ENCODE data around the gene PRRC2B. TPM values are rescaled to one million over a fixed set of nuclear protein-coding genes. Genes with fewer than 3 reads are reported as not detected.

PRRC2B gene
- total and polyA plus RNA-seq, 2 of the 8 experiments (the other 6 are each of a cell fraction or from before 2014, with no cell fraction given) = 37.3 to 249 TPM

DNA sequence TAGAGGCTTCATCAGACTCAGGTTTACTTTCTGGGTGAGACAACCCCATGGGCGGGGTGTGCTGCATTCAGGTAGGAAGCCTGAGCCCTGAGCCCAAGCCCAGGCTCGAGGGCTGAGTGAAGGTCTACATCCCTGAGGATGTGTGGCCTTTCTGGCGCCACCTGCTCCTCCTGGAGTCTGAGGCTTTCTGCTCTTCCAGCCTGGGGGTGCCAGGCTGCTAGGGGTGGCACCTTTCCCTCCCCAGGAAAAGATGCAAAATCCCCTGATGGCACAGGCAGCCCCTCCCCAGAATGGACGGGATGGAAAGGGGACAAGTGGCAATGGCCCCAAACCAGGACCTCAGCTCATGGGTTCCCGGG lies 44.4 kb upstream of the PRRC2B start (continued):
- no peak for TF ChIP-seq ZNF274 (IDR thresholded peaks at IDR 0.05; ENCODE audit: borderline replicate concordance, extremely low read depth, low read length)

Measured in H1 (cell line).